GM21825 (cell line): ENCODE data around the gene IL23R.
"Not testable (repeated sequence)": the region's sequence is repeated elsewhere in the genome, so short reads cannot be mapped to it uniquely, and the experiment has no call there.

Source experiments
- ATAC-seq: cut with Tn5 transposase; IDR thresholded peaks from one replicate; pipeline ENCODE4 v1.9.1; 2021; ENCODE audit warnings: mild to moderate bottlenecking, moderate library complexity; ENCODE audit not compliant: unreplicated experiment

Gene IL23R

GRCh38 chr1:67166196-67166595 is at the start of gene IL23R:
IL23R (plus strand) TSS chr1:67166454; CDS start chr1:67168121, 1,667 bp downstream.
- ATAC-seq: peak; percentile 87

GRCh38 chr1:67118191-67118590 is 48.1 kb upstream of the IL23R start:
- no peak for ATAC-seq

- no peak for ATAC-seq
Observed at GRCh38 chr1:67118646-67119045, 47.6 kb upstream of the IL23R start.

GRCh38 chr1:67120855-67121619 is 45.2 kb upstream of the IL23R start:
- no peak for ATAC-seq

GRCh38 chr1:67124455-67124854 is 41.8 kb upstream of the IL23R start:
- ATAC-seq: no peak

GRCh38 chr1:67126111-67126746 is 40.0 kb upstream of the IL23R start:
- no peak for ATAC-seq

GRCh38 chr1:67126974-67127373 is 39.3 kb upstream of the IL23R start:
- ATAC-seq: no peak

GRCh38 chr1:67130673-67131072 is 35.6 kb upstream of the IL23R start:
- no peak for ATAC-seq

- no peak for ATAC-seq
Observed at GRCh38 chr1:67133177-67133576, 33.1 kb upstream of the IL23R start.

- no peak for ATAC-seq
Observed at GRCh38 chr1:67134695-67135094, 31.6 kb upstream of the IL23R start, which contains the start of gene C1orf141. C1orf141 (minus strand) TSS chr1:67134970; CDS start chr1:67127240, 7,730 bp downstream.

- ATAC-seq: no peak
Observed at GRCh38 chr1:67135354-67135753, 30.9 kb upstream of the IL23R start.

- no peak for ATAC-seq
Observed at GRCh38 chr1:67137307-67137753, 28.9 kb upstream of the IL23R start.

GRCh38 chr1:67138813-67139499 is 27.3 kb upstream of the IL23R start:
- no peak for ATAC-seq

GRCh38 chr1:67140460-67140859 is 25.8 kb upstream of the IL23R start:
- ATAC-seq: no peak

- ATAC-seq: not testable (repeated sequence)
Observed at GRCh38 chr1:67141832-67142231, 24.4 kb upstream of the IL23R start.

- ATAC-seq: no peak
Observed at GRCh38 chr1:67142931-67143330, 23.3 kb upstream of the IL23R start.

- ATAC-seq: no peak
Observed at GRCh38 chr1:67143966-67144365, 22.3 kb upstream of the IL23R start.

- no peak for ATAC-seq
Observed at GRCh38 chr1:67144696-67145095, 21.6 kb upstream of the IL23R start.

GRCh38 chr1:67146101-67146500 is 20.2 kb upstream of the IL23R start:
- ATAC-seq: no peak

GRCh38 chr1:67146539-67146938 is 19.7 kb upstream of the IL23R start:
- ATAC-seq: no peak

GRCh38 chr1:67147973-67148372 is 18.3 kb upstream of the IL23R start:
- not testable (repeated sequence) for ATAC-seq
